ENCODE data around the gene TIMM10B. TPM values are rescaled to one million over a fixed set of nuclear protein-coding genes. Genes with fewer than 3 reads are reported as not detected.

The TIMM10B gene
- total and polyA plus RNA-seq, 12 donors = 12.1 to 96.9 (median 40.5) TPM

- DNase-seq = no peak
- WGBS, 4 donors = 81 to 91% (median 84%) methylated on average over 4 of the region's 4 CpGs
- H3K27me3 ChIP-seq = no peaks in the 10 kb centered on the region
- H3K9me3 ChIP-seq (replicated peaks in 1 of 3) = no peaks in the 10 kb centered on the region
- H3K36me3 ChIP-seq (replicated peaks in 1 of 2) = peaks cover 0 to 1% of the 10 kb centered on the region in 2 donors
- TF ChIP-seq CTCF (IDR thresholded peaks at IDR 0.05) (no peak), POLR2A (IDR thresholded peaks at IDR 0.05) (no peak)
- no peaks in the 10 kb centered on the region for H3K4me1 ChIP-seq (replicated peaks in 1 of 2)
- H3K27ac ChIP-seq = no peak overlapping the region
- intact Hi-C loops (cut with DNase I) = loop anchor here in 1 of 2 donors (2.0 kb wide), 1 partner anchor 64 kb away; no protein-coding TSS in a partner anchor
- no peak overlapping the region for H3K4me3 ChIP-seq
These were observed 38.9 kb upstream of the TIMM10B start for GRCh38 chr11:6442441-6442840.

GRCh38 chr11:6443269-6444003 lies 37.9 kb upstream of the TIMM10B start:
- no peak overlapping the region for H3K27ac ChIP-seq

GRCh38 chr11:6448574-6448973 lies 32.7 kb upstream of the TIMM10B start:
- intact Hi-C loops (cut with DNase I) = loop anchor here in 1 of 2 donors (5.0 kb wide), 1 partner anchor 66 kb away; no protein-coding TSS in a partner anchor
- WGBS, 4 donors = 83 to 95% (median 89%) methylated on average over 3 of the region's 3 CpGs
- Histone ChIP-seq H3K27ac (no peak overlapping the region), H3K9me3 (replicated peaks in 1 of 3) (no peaks in the 10 kb centered on the region), H3K4me3 (no peak overlapping the region), H3K27me3 (no peaks in the 10 kb centered on the region), H3K36me3 (replicated peaks in 1 of 2) (peaks cover 0 to 49% of the 10 kb centered on the region in 2 donors), H3K4me1 (replicated peaks in 1 of 2) (no peaks in the 10 kb centered on the region)
- no peak for DNase-seq
- TF ChIP-seq CTCF (IDR thresholded peaks at IDR 0.05) (no peak), POLR2A (IDR thresholded peaks at IDR 0.05) (no peak)

More at GRCh38 chr11:6443269-6444003, 37.9 kb upstream of the TIMM10B start:
- intact Hi-C loops (cut with DNase I) = loop anchor here in 1 of 2 donors (2.0 kb wide), 1 partner anchor 65 kb away; no protein-coding TSS in a partner anchor
- Histone ChIP-seq H3K4me1 (replicated peaks in 1 of 2) (no peaks in the 10 kb centered on the region), H3K27me3 (no peaks in the 10 kb centered on the region), H3K9me3 (replicated peaks in 1 of 3) (no peaks in the 10 kb centered on the region), H3K4me3 (no peak overlapping the region), H3K36me3 (replicated peaks in 1 of 2) (peaks cover 0 to 3% of the 10 kb centered on the region in 2 donors)
- WGBS, 4 donors = 25 to 34% (median 29%) methylated on average over 4 to 5 of the region's 5 CpGs
- peak; percentile 71 to 88 (median 84) for TF ChIP-seq CTCF (IDR thresholded peaks at IDR 0.05)
- no peak for TF ChIP-seq POLR2A (IDR thresholded peaks at IDR 0.05)
- DNase-seq = peak; percentile 46 to 75 (median 66)

GRCh38 chr11:6452219-6452618 lies 29.1 kb upstream of the TIMM10B start:
- 82 to 91% (median 86%) methylated on average over 2 to 3 of the region's 3 CpGs for WGBS, 4 donors
- no peaks in the 10 kb centered on the region for H3K4me1 ChIP-seq (replicated peaks in 1 of 2)
- no peak overlapping the region for H3K4me3 ChIP-seq
- no peaks in the 10 kb centered on the region for H3K9me3 ChIP-seq (replicated peaks in 1 of 3)
- no peak overlapping the region for H3K27ac ChIP-seq
- DNase-seq = no peak
- no peak for TF ChIP-seq POLR2A (IDR thresholded peaks at IDR 0.05)
- TF ChIP-seq CTCF (IDR thresholded peaks at IDR 0.05) = no peak
- intact Hi-C loops (cut with DNase I) = no loop called here
- no peaks in the 10 kb centered on the region for H3K27me3 ChIP-seq
- H3K36me3 ChIP-seq (replicated peaks in 1 of 2) = peaks cover 0 to 84% of the 10 kb centered on the region in 2 donors
